K562 (cell line): Measurements from ENCODE around the gene ARHGAP26.

Experiments
- CBX5 ChIP-seq: IDR thresholded peaks from 2 replicates; pipeline ENCODE4 v1.6.1; 2014; ENCODE audit warnings: low read depth, borderline replicate concordance
- CCNT2 ChIP-seq: IDR thresholded peaks from 2 replicates; pipeline ENCODE4 v1.6.1; 2011; ENCODE audit warnings: borderline replicate concordance, low read depth, mild to moderate bottlenecking, moderate library complexity, mixed read lengths, low read length; ENCODE audit not compliant: insufficient read length; ENCODE audit errors: extremely low read depth
- HDAC2 ChIP-seq: fragments of 450-650 bp; IDR thresholded peaks from 2 replicates; pipeline ENCODE4 v1.6.1; 2016; ENCODE audit warnings: mild to moderate bottlenecking
- MYNN ChIP-seq, 2 experiments: sonication (generic); formaldehyde crosslinking in 1 of 2; IDR thresholded peaks; 2 replicates each; pipeline versions ENCODE4 v1.5.0 to v1.6.1; 2016 to 2020; ENCODE audit warnings: antibody characterized with exemption in 1 of 2, missing genetic modification reagents in 1 of 2
- POLR2A ChIP-seq: fragments of 450-650 bp; conservative IDR thresholded peaks from 2 replicates; pipeline ENCODE4 v1.6.1; 2016
- SIN3B ChIP-seq: fragments of 450-650 bp; IDR thresholded peaks from 2 replicates; pipeline ENCODE4 v1.6.1; 2017; ENCODE audit warnings: low read depth, mild to moderate bottlenecking, moderate library complexity
- TEAD1 ChIP-seq, 2 experiments: fragments of 450-650 bp in 1 of 2; sonication (generic) in 1 of 2; formaldehyde crosslinking; IDR thresholded peaks; 2 replicates each; pipeline versions ENCODE4 v1.4.0 to v1.8.0; 2020 to 2022; ENCODE audit warnings: mild to moderate bottlenecking in 2 of 2, missing genetic modification reagents in 1 of 2
- ZNF3 ChIP-seq: fragments of 250-450 bp; sonication (Bioruptor Pico); IDR thresholded peaks from 2 replicates; pipeline ENCODE4 v1.5.0; 2021; ENCODE audit warnings: mild to moderate bottlenecking, moderate library complexity
- TF ChIP-seq, protein P1 (sequence below), 3 experiments: IDR thresholded peaks in 2 of 3; conservative IDR thresholded peaks in 1 of 3; 2 replicates each; pipeline ENCODE4 v1.5.1; 2011 to 2012; ENCODE audit warnings: low read length in 3 of 3, mild to moderate bottlenecking in 3 of 3, control low read depth in 2 of 3, improper control_type of control experiment in 1 of 3, inconsistent platforms in 1 of 3, low read depth in 1 of 3, mixed read lengths in 1 of 3, moderate library complexity in 1 of 3; ENCODE audit not compliant: insufficient read depth in 2 of 3
- TF ChIP-seq, protein P2 (sequence below): sonication (generic); formaldehyde crosslinking; IDR thresholded peaks from 2 replicates; pipeline ENCODE4 v1.8.0; 2022; ENCODE audit warnings: missing genetic modification reagents, mild to moderate bottlenecking, borderline replicate concordance
- TF ChIP-seq, protein P3 (sequence below): sonication (generic); formaldehyde crosslinking; IDR thresholded peaks from 2 replicates; pipeline ENCODE4 v1.8.1; 2023; ENCODE audit warnings: mild to moderate bottlenecking, missing genetic modification reagents

DNA sequence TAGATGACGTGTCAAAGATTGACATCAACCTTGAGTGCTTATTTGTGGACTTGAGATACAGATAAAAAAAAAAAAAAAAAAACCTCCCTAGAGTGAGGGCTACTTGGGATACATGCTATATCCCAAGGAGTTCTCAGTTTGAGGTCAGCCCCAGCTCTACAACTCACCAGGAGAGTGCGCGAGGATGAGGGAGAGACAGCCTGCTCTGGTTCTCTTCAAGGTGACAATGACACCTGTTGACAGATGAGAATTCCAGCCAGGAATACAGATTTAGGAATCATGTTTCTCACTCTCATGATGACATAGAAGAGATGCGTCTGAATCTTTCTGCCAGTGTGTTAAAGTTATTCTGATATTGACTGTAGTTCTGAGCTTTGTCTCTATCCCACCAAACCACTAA lies 24.9 kb upstream of the ARHGAP26 start:
- TF ChIP-seq ZNF3 (no peak), MYNN (IDR thresholded peaks at IDR 0.05) (no peak), MYNN (CRISPR knock-in tag; IDR thresholded peaks at IDR 0.05) (no peak), HDAC2 (no peak), TEAD1 (CRISPR knock-in tag; IDR thresholded peaks at IDR 0.05) (no peak), POLR2A (no peak), CCNT2 (no peak), CBX5 (no peak), SIN3B (no peak)
- TF ChIP-seq, protein P1, sequence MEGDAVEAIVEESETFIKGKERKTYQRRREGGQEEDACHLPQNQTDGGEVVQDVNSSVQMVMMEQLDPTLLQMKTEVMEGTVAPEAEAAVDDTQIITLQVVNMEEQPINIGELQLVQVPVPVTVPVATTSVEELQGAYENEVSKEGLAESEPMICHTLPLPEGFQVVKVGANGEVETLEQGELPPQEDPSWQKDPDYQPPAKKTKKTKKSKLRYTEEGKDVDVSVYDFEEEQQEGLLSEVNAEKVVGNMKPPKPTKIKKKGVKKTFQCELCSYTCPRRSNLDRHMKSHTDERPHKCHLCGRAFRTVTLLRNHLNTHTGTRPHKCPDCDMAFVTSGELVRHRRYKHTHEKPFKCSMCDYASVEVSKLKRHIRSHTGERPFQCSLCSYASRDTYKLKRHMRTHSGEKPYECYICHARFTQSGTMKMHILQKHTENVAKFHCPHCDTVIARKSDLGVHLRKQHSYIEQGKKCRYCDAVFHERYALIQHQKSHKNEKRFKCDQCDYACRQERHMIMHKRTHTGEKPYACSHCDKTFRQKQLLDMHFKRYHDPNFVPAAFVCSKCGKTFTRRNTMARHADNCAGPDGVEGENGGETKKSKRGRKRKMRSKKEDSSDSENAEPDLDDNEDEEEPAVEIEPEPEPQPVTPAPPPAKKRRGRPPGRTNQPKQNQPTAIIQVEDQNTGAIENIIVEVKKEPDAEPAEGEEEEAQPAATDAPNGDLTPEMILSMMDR (IDR thresholded peaks at IDR 0.05 in 2 of 3, conservative IDR thresholded peaks at IDR 0.05 in 1 of 3; ENCODE audit: insufficient read depth in 2 of 3, low read depth in 1 of 3, low read length in 3 of 3), result no peak
- TF ChIP-seq, protein P2, sequence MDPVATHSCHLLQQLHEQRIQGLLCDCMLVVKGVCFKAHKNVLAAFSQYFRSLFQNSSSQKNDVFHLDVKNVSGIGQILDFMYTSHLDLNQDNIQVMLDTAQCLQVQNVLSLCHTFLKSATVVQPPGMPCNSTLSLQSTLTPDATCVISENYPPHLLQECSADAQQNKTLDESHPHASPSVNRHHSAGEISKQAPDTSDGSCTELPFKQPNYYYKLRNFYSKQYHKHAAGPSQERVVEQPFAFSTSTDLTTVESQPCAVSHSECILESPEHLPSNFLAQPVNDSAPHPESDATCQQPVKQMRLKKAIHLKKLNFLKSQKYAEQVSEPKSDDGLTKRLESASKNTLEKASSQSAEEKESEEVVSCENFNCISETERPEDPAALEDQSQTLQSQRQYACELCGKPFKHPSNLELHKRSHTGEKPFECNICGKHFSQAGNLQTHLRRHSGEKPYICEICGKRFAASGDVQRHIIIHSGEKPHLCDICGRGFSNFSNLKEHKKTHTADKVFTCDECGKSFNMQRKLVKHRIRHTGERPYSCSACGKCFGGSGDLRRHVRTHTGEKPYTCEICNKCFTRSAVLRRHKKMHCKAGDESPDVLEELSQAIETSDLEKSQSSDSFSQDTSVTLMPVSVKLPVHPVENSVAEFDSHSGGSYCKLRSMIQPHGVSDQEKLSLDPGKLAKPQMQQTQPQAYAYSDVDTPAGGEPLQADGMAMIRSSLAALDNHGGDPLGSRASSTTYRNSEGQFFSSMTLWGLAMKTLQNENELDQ (CRISPR knock-in tag), result no peak
- TF ChIP-seq, protein P3, sequence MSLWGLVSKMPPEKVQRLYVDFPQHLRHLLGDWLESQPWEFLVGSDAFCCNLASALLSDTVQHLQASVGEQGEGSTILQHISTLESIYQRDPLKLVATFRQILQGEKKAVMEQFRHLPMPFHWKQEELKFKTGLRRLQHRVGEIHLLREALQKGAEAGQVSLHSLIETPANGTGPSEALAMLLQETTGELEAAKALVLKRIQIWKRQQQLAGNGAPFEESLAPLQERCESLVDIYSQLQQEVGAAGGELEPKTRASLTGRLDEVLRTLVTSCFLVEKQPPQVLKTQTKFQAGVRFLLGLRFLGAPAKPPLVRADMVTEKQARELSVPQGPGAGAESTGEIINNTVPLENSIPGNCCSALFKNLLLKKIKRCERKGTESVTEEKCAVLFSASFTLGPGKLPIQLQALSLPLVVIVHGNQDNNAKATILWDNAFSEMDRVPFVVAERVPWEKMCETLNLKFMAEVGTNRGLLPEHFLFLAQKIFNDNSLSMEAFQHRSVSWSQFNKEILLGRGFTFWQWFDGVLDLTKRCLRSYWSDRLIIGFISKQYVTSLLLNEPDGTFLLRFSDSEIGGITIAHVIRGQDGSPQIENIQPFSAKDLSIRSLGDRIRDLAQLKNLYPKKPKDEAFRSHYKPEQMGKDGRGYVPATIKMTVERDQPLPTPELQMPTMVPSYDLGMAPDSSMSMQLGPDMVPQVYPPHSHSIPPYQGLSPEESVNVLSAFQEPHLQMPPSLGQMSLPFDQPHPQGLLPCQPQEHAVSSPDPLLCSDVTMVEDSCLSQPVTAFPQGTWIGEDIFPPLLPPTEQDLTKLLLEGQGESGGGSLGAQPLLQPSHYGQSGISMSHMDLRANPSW (CRISPR knock-in tag), result no peak
